H1 (cell line): ENCODE results near the gene CHTF18. TPM values are rescaled to one million over a fixed set of nuclear protein-coding genes. Genes with fewer than 3 reads are reported as not detected.

Source experiments
- CTCF ChIA-PET: fragments of 300-600 bp; sonication (Branson Sonifier 250); formaldehyde crosslinking; loops from one replicate; lab custom pipeline; 2021; ENCODE audit not compliant: partially characterized antibody; lab: Charles Lee
- POLR2A ChIA-PET: fragments of 300-600 bp; sonication (Branson Sonifier 250); formaldehyde crosslinking; loops from one replicate; lab custom pipeline; 2021; ENCODE audit warnings: inconsistent platforms; ENCODE audit not compliant: partially characterized antibody; lab: Charles Lee
- DNase-seq, 2 experiments: peaks; one replicate each; pipeline versions ENCODE4 v3.0.0 to v3.0.0-alpha.2; 2010 to 2022; ENCODE audit warnings: low spot score in 2 of 2, low read depth in 1 of 2, mixed read lengths in 1 of 2
- FAIRE-seq: peaks from 2 replicates; lab custom pipeline; 2011; peaks lifted over from hg19 to GRCh38; lab: Jason Lieb, UNC
- H2AFZ ChIP-seq: 2 replicates; pipeline ENCODE4 v1.8.1; 2012; ENCODE audit warnings: low read length, inconsistent platforms
- H2AK5ac ChIP-seq: 2 replicates; pipeline ENCODE4 v1.6.1; 2013; ENCODE audit warnings: low read depth, low read length
- H2BK120ac ChIP-seq: replicated peaks from 2 replicates; pipeline ENCODE3; 2013; ENCODE audit warnings: low read depth, low read length, inconsistent platforms
- H2BK12ac ChIP-seq: 2 replicates; pipeline ENCODE4 v1.6.1; 2013; ENCODE audit warnings: low read depth, low read length
- H2BK15ac ChIP-seq: 2 replicates; pipeline ENCODE4 v1.6.1; 2013; ENCODE audit warnings: low read length
- H2BK20ac ChIP-seq: 2 replicates; pipeline ENCODE4 v1.6.1; 2013; ENCODE audit warnings: low read length
- H2BK5ac ChIP-seq: 2 replicates; pipeline ENCODE4 v1.6.1; 2013; ENCODE audit warnings: low read depth, low read length
- H3K14ac ChIP-seq: 2 replicates; pipeline ENCODE4 v1.6.1; 2013; ENCODE audit warnings: inconsistent platforms; ENCODE audit not compliant: insufficient read length
- H3K18ac ChIP-seq: 2 replicates; pipeline ENCODE4 v1.6.1; 2013; ENCODE audit warnings: low read length; ENCODE audit errors: extremely low read depth
- H3K23ac ChIP-seq: 2 replicates; pipeline ENCODE4 v1.6.1; 2013; ENCODE audit warnings: inconsistent platforms; ENCODE audit not compliant: insufficient read length
- H3K23me2 ChIP-seq: 2 replicates; pipeline ENCODE4 v1.6.1; 2013; ENCODE audit warnings: low read depth, low read length
- H3K27ac ChIP-seq: 2 replicates; pipeline ENCODE4 v1.6.1; 2011; ENCODE audit warnings: low read depth, low read length, inconsistent platforms
- H3K27me3 ChIP-seq, 4 experiments: replicated peaks in 1 of 4; 1 replicate in 1 of 4; 2 replicates in 3 of 4; pipeline versions ENCODE4 v1.6.1 to v1.8.1; 2011 to 2013; ENCODE audit warnings: low read length in 3 of 4, mild to moderate bottlenecking in 3 of 4, inconsistent platforms in 2 of 4, mixed read lengths in 2 of 4, moderate library complexity in 1 of 4; ENCODE audit not compliant: control insufficient read depth in 3 of 4, insufficient read depth in 3 of 4; ENCODE audit errors: extremely low read depth in 1 of 4
- H3K36me3 ChIP-seq, 4 experiments: 2 replicates each; pipeline versions ENCODE4 v1.6.1 to v1.8.1; 2011 to 2013; ENCODE audit warnings: mild to moderate bottlenecking in 4 of 4, low read length in 3 of 4, moderate library complexity in 2 of 4, control low read depth in 1 of 4, inconsistent platforms in 1 of 4; ENCODE audit not compliant: insufficient read depth in 4 of 4, control insufficient read depth in 2 of 4
- H3K4ac ChIP-seq: replicated peaks from 2 replicates; pipeline ENCODE3; 2013; ENCODE audit warnings: low read length, low read depth, mixed read lengths, inconsistent platforms; ENCODE audit not compliant: insufficient read length
- H3K4me1 ChIP-seq, 4 experiments: replicated peaks in 1 of 4; 1 replicate in 1 of 4; 2 replicates in 3 of 4; pipeline versions ENCODE4 v1.6.1 to v1.8.1; 2011 to 2013; ENCODE audit warnings: low read length in 3 of 4, inconsistent platforms in 2 of 4, mixed read lengths in 1 of 4; ENCODE audit not compliant: insufficient read depth in 4 of 4, control insufficient read depth in 3 of 4
- H3K4me2 ChIP-seq, 2 experiments: 2 replicates each; pipeline versions ENCODE4 v1.6.1 to v1.8.1; 2011 to 2013; ENCODE audit warnings: low read depth in 2 of 2, low read length in 2 of 2, control low read depth in 1 of 2, inconsistent platforms in 1 of 2, mild to moderate bottlenecking in 1 of 2; ENCODE audit not compliant: insufficient read depth in 1 of 2
- H3K4me3 ChIP-seq, 4 experiments: fragments of 200-600, 300-600 bp in 1 of 4; sonication (generic), shearing (Covaris generic), sonication (Bioruptor Twin) in 1 of 4; 2 replicates each; pipeline versions ENCODE4 v1.5.1 to v1.8.1; 2011 to 2016; ENCODE audit warnings: low read length in 4 of 4, low read depth in 3 of 4, control low read depth in 2 of 4, inconsistent platforms in 2 of 4, mild to moderate bottlenecking in 2 of 4, mixed read lengths in 1 of 4, moderate library complexity in 1 of 4; ENCODE audit not compliant: insufficient read depth in 2 of 4; ENCODE audit errors: extremely low read depth in 1 of 4
- H3K56ac ChIP-seq: replicated peaks from 2 replicates; pipeline ENCODE3; 2013; ENCODE audit warnings: low read depth, mild to moderate bottlenecking, mixed read lengths, low read length, inconsistent platforms; ENCODE audit not compliant: insufficient read length
- H3K79me1 ChIP-seq: 2 replicates; pipeline ENCODE4 v1.6.1; 2013; ENCODE audit warnings: low read depth, low read length, control low read depth
- H3K79me2 ChIP-seq, 2 experiments: 2 replicates each; pipeline versions ENCODE4 v1.6.1 to v1.8.1; 2012 to 2013; ENCODE audit warnings: low read length in 2 of 2, mild to moderate bottlenecking in 2 of 2, inconsistent platforms in 1 of 2; ENCODE audit not compliant: insufficient read depth in 2 of 2, control insufficient read depth in 1 of 2
- H3K9ac ChIP-seq, 4 experiments: replicated peaks in 1 of 4; 1 replicate in 1 of 4; 2 replicates in 3 of 4; pipeline versions ENCODE4 v1.6.1 to v1.8.1; 2011 to 2013; ENCODE audit warnings: low read depth in 3 of 4, low read length in 3 of 4, control low read depth in 2 of 4, mild to moderate bottlenecking in 2 of 4, moderate library complexity in 2 of 4, inconsistent platforms in 1 of 4; ENCODE audit errors: extremely low read depth in 1 of 4
- H3K9me3 ChIP-seq, 2 experiments: 2 replicates each; pipeline versions ENCODE4 v1.6.1 to v1.8.1; 2012 to 2013; ENCODE audit warnings: mild to moderate bottlenecking in 2 of 2, moderate library complexity in 2 of 2, control low read depth in 1 of 2, inconsistent platforms in 1 of 2, low read depth in 1 of 2, low read length in 1 of 2, mixed read lengths in 1 of 2; ENCODE audit not compliant: insufficient read depth in 2 of 2
- H4K20me1 ChIP-seq, 2 experiments: replicated peaks in 1 of 2; 2 replicates each; pipeline versions ENCODE3 to v1.8.1; 2011 to 2013; ENCODE audit warnings: inconsistent platforms in 2 of 2, low read length in 2 of 2, mild to moderate bottlenecking in 1 of 2; ENCODE audit not compliant: insufficient read depth in 2 of 2, control insufficient read depth in 1 of 2
- H4K5ac ChIP-seq: 2 replicates; pipeline ENCODE4 v1.6.1; 2013; ENCODE audit warnings: low read length, low read depth, mixed read lengths, inconsistent platforms; ENCODE audit not compliant: insufficient read length
- H4K8ac ChIP-seq: 2 replicates; pipeline ENCODE4 v1.8.0; 2013; ENCODE audit warnings: mild to moderate bottlenecking, moderate library complexity, low read length, inconsistent platforms; ENCODE audit not compliant: insufficient read depth; ENCODE audit errors: extremely low read depth
- H4K91ac ChIP-seq: replicated peaks from 2 replicates; pipeline ENCODE3; 2013; ENCODE audit warnings: low read length, mixed read lengths, inconsistent platforms; ENCODE audit not compliant: insufficient read length
- ASH2L ChIP-seq: fragments of 200-600, 300-600 bp; sonication (generic); IDR thresholded peaks from one replicate; pipeline ENCODE4 v1.7.1; 2017; ENCODE audit warnings: low read length
- ATF2 ChIP-seq: IDR thresholded peaks from 2 replicates; pipeline ENCODE4 v1.6.1; 2012; ENCODE audit warnings: low read length, inconsistent platforms
- BCL11A ChIP-seq, 2 experiments: IDR thresholded peaks; one replicate each; pipeline ENCODE4 v1.6.1; 2011; ENCODE audit warnings: low read depth in 2 of 2, low read length in 2 of 2, mild to moderate bottlenecking in 2 of 2
- CTBP2 ChIP-seq: IDR thresholded peaks from 2 replicates; pipeline ENCODE4 v1.7.0; 2011; ENCODE audit warnings: borderline replicate concordance, mild to moderate bottlenecking, moderate library complexity, mixed read lengths, low read length; ENCODE audit not compliant: insufficient read depth, insufficient read length
- EP300 ChIP-seq, 2 experiments: IDR thresholded peaks; 1 replicate in 1 of 2; 2 replicates in 1 of 2; pipeline ENCODE4 v1.6.1; 2011 to 2012; ENCODE audit warnings: low read depth in 2 of 2, low read length in 2 of 2, mild to moderate bottlenecking in 2 of 2, borderline replicate concordance in 1 of 2, inconsistent platforms in 1 of 2, moderate library complexity in 1 of 2
- EZH2 ChIP-seq: fragments of 200-600 bp; sonication (generic); IDR thresholded peaks from 2 replicates; pipeline ENCODE4 v1.7.1; 2012; ENCODE audit warnings: low read depth, mild to moderate bottlenecking, moderate library complexity, low read length, inconsistent platforms; ENCODE audit not compliant: severe bottlenecking
- JUND ChIP-seq: IDR thresholded peaks from 2 replicates; pipeline ENCODE4 v1.6.1; 2011; ENCODE audit warnings: mild to moderate bottlenecking, improper control_type of control experiment, low read length
- KDM4A ChIP-seq: IDR thresholded peaks from one replicate; pipeline ENCODE4 v1.7.1; 2012; ENCODE audit warnings: low read depth, mild to moderate bottlenecking, moderate library complexity, low read length, inconsistent platforms; ENCODE audit not compliant: severe bottlenecking
- POLR2AphosphoS5 ChIP-seq: IDR thresholded peaks from 2 replicates; pipeline ENCODE4 v1.6.1; 2011; ENCODE audit warnings: low read depth, low read length
- RFX5 ChIP-seq: IDR thresholded peaks from 2 replicates; pipeline ENCODE4 v1.6.1; 2011; ENCODE audit warnings: low read depth, low read length, improper control_type of control experiment, borderline replicate concordance
- SP1 ChIP-seq: IDR thresholded peaks from 2 replicates; pipeline ENCODE4 v1.6.1; 2011; ENCODE audit warnings: low read depth, low read length
- SP4 ChIP-seq: IDR thresholded peaks from 2 replicates; pipeline ENCODE4 v1.6.1; 2012; ENCODE audit warnings: low read length, inconsistent platforms
- TBP ChIP-seq: IDR thresholded peaks from 2 replicates; pipeline ENCODE4 v1.6.1; 2011; ENCODE audit warnings: low read depth, low read length, improper control_type of control experiment
- WGBS, 2 experiments: shearing (Covaris generic) in 1 of 2; methylation state at CpG; one replicate each; pipeline versions ENCODE4 v1.1.6 to v1.1.7; 2013 to 2015; ENCODE audit warnings: low lambda C conversion rate in 2 of 2, mixed read lengths in 2 of 2, inconsistent platforms in 1 of 2, low coverage in 1 of 2, missing lambda C conversion rate in 1 of 2; ENCODE audit not compliant: insufficient replicate concordance in 2 of 2, insufficient coverage in 1 of 2, insufficient read length in 1 of 2; ENCODE audit errors: extremely low coverage in 1 of 2, missing lambda C conversion rate in 1 of 2; 5-methylcytosine and 5-hydroxymethylcytosine counted together
- polyA plus RNA-seq, 7 experiments: library from polyadenylated mRNA; depleted of rRNA in 3 of 7; stranded (reverse) in 5 of 7; unstranded in 2 of 7; fragments of >200 nt in 5 of 7; fragments of 200-250 nt in 2 of 7; gene quantifications; 1 replicate in 5 of 7; 2 replicates in 1 of 7; 4 replicates in 1 of 7; pipeline versions ENCODE4 v1.2.1 to v1.2.3, GENCODE V29; 2011 to 2013; ENCODE audit warnings: missing spikeins in 2 of 7, mixed read lengths in 2 of 7
- total RNA-seq: library from RNA; stranded (reverse); fragmentation: NEBNext Ultra II Directional; extraction: Animal tissue kit (Norgen Biotek cat#: 25700); gene quantifications from 2 replicates; pipeline ENCODE4 v1.2.1, GENCODE V29; 2021

CHTF18 gene
- total and polyA plus RNA-seq, 2 of the 8 experiments (the other 6 are each of a cell fraction or from before 2014, with no cell fraction given) = 75.3 to 104 TPM

- WGBS, 2 experiments = 88% methylated on average over 7 of the region's 8 CpGs; no CpG with 5 or more reads in 1 of the 2 experiments
- Histone ChIP-seq H2BK15ac (no peak overlapping the region), H3K4me2 (no peak overlapping the region), H3K18ac (no peak overlapping the region), H3K79me2 (no peaks in the 10 kb centered on the region), H3K4ac (no peak overlapping the region), H3K9ac (no peak overlapping the region), H3K79me1 (no peaks in the 10 kb centered on the region), H3K27ac (no peak overlapping the region), H3K36me3 (no peaks in the 10 kb centered on the region), H4K20me1 (peaks cover 0 to 3% of the 10 kb centered on the region in 2 experiments), H3K27me3 (peaks cover 0 to 3% (median 2%) of the 10 kb centered on the region in 4 experiments; a peak in 5 of 7 replicates), H2BK20ac (no peak overlapping the region), H3K9me3 (peaks cover 4 to 16% of the 10 kb centered on the region in 2 experiments; a peak in 3 of 4 replicates), H2AK5ac (no peak overlapping the region; the same call in 1 of the 2 replicates), H4K8ac (no peak overlapping the region), H3K14ac (no peak overlapping the region), H3K23me2 (no peaks in the 10 kb centered on the region; the same call in 1 of the 2 replicates), H2BK120ac (no peak overlapping the region), H4K91ac (no peak overlapping the region), H2BK5ac (no peak overlapping the region), H2AFZ (no peak overlapping the region), H3K23ac (no peak overlapping the region), H4K5ac (no peak overlapping the region), H3K56ac (no peak overlapping the region), H3K4me3 (no peak overlapping the region), H3K4me1 (peaks cover 0 to 8% (median under 1%) of the 10 kb centered on the region in 4 experiments; a peak in 3 of 7 replicates), H2BK12ac (no peak overlapping the region)
- ChIA-PET POLR2A (no interaction called here), CTCF (interaction anchor here (1.5 kb wide), 1 partner anchor 65 kb away, joined by 4 read pairs; no protein-coding TSS in a partner anchor)
- DNase-seq (no peak), FAIRE-seq (no peak)
- no peak for TF ChIP-seq JUND
- TF ChIP-seq EZH2 = no peak
- no peak for TF ChIP-seq ATF2
- no peak for TF ChIP-seq SP4
- no peak for TF ChIP-seq CTBP2
- TF ChIP-seq EP300 (IDR thresholded peaks at IDR 0.05; ENCODE audit: borderline replicate concordance in 1 of 2, low read depth in 2 of 2, low read length in 2 of 2) = no peak
- no peak for TF ChIP-seq KDM4A
- no peak for TF ChIP-seq TBP
- no peak for TF ChIP-seq ASH2L
- TF ChIP-seq POLR2AphosphoS5 = no peak
- TF ChIP-seq RFX5 = no peak
- TF ChIP-seq SP1 = no peak
- no peak for TF ChIP-seq BCL11A (IDR thresholded peaks at IDR 0.05; ENCODE audit: low read depth in 2 of 2, low read length in 2 of 2)
These were observed 29.7 kb downstream of the CHTF18 start for GRCh38 chr16:818132-818531.
